NK-92 (cell line): ENCODE measurements around the gene KCNQ1.
"Not testable (repeated sequence)": the region's sequence is repeated elsewhere in the genome, so short reads cannot be mapped to it uniquely, and the experiment has no call there.

Source experiments
- DNase-seq: peaks from one replicate; lab custom pipeline; 2025; ENCODE audit not compliant: unreplicated experiment; lab: John Stamatoyannopoulos, UW

Gene KCNQ1

DNA sequence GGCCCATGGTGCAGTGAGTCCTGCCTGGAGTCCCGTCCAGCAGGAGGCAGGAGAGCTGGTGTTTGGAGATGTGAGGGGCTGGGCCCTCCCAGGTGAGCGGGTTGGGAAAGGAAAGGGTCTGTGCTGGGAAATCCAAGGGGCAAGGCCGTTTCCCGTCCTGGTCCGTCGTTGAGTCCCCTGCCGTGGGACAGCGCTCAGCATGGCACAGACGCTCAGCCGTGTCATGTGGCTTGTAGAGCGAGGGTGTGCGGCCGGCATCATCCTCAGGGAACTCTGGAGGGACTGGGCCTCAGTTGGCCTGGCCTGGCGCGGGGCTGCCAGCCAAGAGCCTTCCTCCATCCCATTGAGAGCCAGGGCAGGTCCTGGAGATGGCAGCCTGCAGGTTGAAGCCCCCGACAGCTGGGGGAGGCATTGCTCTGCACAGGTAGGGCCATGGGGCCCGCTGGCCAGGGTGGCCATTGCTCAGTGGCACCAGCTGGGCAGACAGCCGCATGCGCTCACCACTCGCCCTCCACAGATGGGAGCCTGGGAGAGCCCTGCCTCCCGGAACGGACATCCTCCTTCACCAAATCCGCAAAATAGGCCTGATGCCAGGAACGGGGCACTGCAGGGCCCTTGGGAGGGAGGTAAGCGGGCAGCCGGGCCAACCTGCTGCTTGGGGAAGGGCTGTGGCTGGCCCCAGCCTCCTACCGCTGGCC, 28.7 kb downstream of the KCNQ1 start:
- no peak for DNase-seq

DNA sequence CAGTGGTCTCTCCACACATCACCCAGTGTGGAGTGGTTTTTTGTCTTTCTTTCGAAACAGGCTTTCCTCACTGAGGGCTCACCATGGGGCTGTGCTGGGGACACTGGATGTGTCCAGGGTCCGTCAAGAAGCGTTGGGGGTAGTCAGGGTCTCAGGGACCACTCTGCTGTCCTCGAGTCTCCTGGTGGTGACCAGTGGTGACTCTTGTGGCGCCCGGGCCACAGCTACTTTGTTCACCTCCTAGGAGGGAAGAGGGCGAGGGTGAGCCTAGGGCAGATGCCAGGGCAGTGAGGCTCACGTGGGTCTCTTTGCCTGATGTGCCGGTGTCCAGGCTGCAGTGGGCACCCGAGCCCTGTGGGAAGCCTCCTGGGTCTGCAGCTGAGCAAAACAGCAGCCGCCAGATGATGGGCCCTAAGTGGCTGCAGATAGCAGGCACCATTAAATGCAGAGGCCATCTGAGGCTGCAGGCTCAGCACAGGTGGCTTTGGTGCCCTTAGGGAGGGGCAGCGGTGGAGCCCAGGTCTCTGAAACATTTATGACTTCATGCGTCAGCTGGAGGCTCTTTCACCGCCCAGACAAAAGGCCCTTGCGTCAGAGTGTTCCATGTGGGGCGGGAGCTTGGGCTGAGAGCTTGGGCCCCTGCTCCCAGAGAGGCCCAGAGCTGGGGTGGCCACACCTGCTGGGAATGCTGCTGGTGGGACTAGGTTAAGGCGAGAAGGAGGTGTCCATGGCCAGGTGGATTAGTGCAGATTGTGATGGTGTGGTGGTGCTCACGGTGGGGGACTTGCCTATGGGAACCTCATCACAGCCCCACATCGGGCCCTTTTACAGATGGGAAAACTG, 29.5 kb downstream of the KCNQ1 start:
- no peak for DNase-seq

GRCh38 chr11:2475136-2475918, 30.5 kb downstream of the KCNQ1 start:
- DNase-seq = no peak

DNA sequence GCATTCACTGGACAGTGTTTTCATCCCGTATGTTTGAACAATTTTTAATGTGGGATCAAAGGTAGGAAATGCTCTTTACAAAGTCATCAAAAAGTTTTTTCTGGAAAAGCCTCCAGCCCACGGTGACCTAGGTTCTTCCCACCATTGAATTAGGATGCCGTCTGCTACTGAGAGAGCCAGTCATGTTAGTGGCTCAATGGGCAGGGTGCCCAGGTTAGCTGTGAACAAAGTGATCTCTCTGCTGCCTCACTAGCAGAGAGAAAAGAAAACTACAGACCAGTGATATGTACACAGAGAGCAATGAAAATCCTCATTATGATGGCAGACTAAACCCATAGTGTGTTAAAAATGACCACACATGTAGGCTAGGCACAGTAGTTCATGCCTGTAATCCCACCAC, 32.4 kb downstream of the KCNQ1 start:
- no peak for DNase-seq

- no peak for DNase-seq
These were observed 33.1 kb downstream of the KCNQ1 start for GRCh38 chr11:2477936-2478335.

- DNase-seq = not testable (repeated sequence)
These were observed 35.5 kb downstream of the KCNQ1 start for GRCh38 chr11:2480067-2480873.

DNA sequence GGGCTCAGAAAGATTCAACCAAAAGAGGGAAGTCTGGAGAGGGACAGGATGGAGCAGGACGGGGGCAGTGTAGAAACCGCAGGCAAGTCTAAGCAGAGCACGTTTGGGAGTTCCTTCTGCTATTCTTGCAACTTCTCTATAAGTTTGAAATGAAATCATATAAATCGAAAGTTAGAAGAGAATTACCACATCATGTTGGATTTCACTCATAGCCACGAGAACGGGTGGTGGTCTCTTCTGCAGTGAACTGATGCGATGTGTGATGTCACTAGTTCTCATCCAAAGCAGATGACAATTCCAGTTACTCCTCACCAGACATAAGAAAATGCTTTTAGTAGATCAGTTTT, 36.0 kb downstream of the KCNQ1 start:
- DNase-seq = no peak

DNA sequence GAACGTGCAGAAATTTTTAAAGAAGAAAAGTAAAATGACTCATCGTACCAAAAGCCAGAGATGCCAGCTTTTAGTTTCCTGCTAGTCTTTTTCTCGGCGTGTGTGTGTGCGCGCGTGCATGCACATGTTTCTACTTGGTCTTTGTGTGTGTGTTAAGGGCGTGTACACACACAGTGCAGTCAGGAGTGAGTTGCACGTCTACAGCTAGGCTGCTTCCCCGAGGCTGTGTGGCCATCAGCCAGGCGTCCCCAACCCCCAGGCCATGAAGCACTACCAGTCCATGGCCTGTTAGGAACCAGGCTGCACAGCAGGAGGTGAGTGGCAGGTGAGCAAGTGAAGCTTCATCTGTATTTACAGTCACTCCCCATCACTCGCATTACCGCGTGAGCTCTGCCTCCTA, 36.4 kb downstream of the KCNQ1 start:
- DNase-seq = no peak

GRCh38 chr11:2482204-2482603, 37.4 kb downstream of the KCNQ1 start:
- no peak for DNase-seq

- no peak for DNase-seq
These were observed 37.9 kb downstream of the KCNQ1 start for GRCh38 chr11:2482745-2483144.

DNA sequence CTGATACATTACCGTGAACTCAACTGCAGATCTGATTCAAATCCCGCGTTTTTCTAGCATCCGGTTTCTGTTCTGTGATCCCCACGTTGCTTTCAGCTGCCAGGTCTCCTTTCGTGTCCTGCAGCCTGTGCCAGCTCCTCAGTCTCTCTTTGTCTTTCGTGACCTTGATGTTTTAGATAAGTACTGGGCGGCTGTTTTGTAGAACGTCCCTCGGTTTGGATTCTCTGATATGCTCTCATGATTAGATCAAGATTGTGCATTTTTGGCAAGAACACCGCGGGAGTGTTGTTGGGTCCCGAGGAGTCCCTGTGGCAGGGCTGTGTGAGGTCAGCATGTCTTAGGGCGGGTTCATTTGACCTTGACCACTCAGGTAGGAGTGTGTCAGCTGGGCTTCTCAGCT, 38.6 kb downstream of the KCNQ1 start:
- DNase-seq = no peak

- DNase-seq = no peak
These were observed 39.8 kb downstream of the KCNQ1 start for GRCh38 chr11:2484576-2485125.

DNA sequence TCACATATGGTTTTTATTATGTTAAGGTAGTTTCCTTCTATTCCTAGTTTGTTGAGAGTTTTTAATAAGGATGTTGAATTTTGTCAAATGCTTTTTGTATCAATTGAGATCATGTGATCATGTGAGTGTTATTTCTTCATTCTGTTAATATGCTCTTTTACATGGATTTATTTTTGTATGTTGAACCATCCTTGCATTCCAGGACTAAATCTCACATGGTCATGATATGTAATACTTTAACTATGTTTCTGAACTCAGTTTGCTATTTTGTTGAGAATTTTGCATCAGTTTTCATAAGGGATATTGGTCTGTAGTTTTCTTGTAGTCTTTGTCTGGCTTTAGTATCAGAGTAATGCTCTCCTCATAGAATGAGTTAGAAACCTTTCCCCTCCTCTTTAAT, 43.2 kb downstream of the KCNQ1 start:
- DNase-seq = no peak

DNA sequence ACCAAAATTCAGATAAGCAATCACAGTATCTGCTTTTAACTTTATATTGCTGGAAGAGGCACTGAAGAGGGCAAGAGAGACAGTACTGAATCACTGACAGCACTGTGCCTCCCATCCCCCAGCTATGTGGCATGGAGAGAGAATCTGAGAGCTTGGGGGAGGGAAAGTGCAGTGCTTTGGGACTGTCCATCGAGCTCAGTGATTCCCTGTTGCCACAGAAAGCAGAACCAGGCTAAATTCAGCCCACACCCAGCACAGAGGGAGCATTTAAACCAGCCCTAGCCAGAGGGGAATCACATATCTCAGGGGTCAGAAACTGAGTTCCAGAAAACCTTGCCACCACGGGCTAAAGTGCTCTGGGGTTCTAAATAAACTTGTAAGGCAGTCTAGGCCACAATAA, 44.3 kb downstream of the KCNQ1 start:
- no peak for DNase-seq

DNA sequence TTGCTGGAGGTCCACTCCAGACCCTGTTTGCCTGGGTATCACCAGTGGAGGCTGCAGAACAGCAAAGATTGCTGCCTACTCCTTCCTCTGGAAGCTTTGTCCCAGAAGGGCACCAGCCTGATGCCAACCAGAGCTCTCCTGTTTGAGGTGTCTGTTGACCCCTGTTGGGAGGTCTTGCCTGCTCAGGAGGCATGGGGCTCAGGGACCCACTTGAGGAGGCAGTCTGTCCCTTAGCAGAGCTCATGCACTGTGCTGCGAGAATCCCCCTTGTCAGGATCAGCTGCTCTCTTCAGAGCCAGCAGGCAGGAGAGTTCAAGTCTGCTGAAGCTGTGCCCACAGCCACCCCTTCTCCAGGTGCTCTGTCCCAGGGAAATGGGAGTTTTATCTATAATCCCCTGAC, 53.1 kb downstream of the KCNQ1 start:
- DNase-seq = not testable (repeated sequence)

- DNase-seq = no peak
These were observed 53.9 kb downstream of the KCNQ1 start for GRCh38 chr11:2498750-2499149.

GRCh38 chr11:2507212-2507901, 62.5 kb downstream of the KCNQ1 start:
- DNase-seq = no peak

DNA sequence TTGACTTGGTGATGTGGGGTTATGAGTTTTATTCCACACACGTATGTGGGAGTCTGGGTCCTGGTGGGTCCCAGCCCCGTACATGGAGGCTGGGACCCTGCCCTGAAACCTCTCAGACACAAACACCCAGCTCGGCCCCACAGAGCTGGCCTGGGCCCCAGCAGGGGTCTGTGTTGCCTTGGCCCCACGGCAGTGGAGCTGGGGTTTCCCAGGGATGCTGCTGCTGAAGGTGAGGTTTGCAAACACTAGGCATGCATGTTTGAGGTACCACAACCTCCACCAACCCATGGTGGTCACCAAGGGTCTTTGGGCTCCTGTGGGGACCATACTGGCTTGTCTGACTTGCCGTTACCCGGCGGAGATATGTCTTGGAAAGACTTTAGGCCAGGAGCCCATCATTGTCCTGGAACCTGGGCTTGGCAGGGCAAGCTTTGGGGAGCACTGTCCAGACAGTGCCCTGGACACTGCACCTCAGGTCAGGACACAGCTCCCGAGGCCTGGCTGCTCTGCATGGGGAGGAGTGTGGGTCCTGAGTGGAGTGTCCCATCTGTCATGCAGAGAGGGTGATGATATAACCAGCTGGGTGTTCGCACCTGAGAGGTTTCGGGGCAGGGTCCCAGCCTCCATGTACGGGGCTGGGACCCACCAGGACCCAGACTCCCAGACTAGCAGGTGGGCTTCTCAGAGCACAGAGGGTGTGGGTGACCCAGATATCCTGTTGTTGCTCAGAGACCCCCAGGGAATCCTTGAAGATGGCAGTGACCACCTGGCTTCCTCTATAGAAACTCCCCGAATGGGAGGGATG, 63.3 kb downstream of the KCNQ1 start:
- no peak for DNase-seq

DNA sequence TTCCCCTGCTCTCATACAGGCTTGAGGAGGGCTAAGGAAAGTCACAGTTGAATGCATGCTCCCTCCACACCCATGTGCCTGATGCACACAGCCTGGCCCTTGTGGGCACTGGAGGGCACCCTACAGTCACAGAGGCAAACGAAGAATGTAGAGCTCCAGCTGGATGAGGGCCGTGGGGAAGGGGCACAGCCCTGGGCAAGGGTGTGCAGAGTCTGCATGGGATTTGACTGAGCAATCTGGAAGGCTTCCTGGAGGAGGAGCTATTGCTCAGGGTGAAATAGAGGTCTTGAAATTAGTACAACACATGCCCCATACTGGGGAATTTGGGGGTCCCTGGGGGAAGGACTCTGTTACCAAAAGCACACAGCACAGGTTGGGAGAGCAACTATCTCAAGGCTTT, 64.0 kb downstream of the KCNQ1 start:
- DNase-seq = no peak
